K562 (cell line): ENCODE measurements around the gene CFL1. TPM values are rescaled to one million over a fixed set of nuclear protein-coding genes. Genes with fewer than 3 reads are reported as not detected.

Source experiments
- BDP1 ChIP-seq: IDR thresholded peaks from 3 replicates; pipeline ENCODE4 v1.6.1; 2011; ENCODE audit not compliant: insufficient read length, insufficient read depth
- GTF2E2 ChIP-seq: fragments of 200-800 bp; sonication (Bioruptor generic); IDR thresholded peaks from 2 replicates; pipeline ENCODE4 v1.6.1; 2016; ENCODE audit warnings: missing genetic modification characterization, missing compliant biosample characterization
- HMGN3 ChIP-seq: IDR thresholded peaks from 2 replicates; pipeline ENCODE4 v1.6.1; 2011; ENCODE audit warnings: borderline replicate concordance, low read depth, mild to moderate bottlenecking, mixed read lengths, low read length; ENCODE audit not compliant: insufficient read length; ENCODE audit errors: extremely low read depth
- NFATC3 ChIP-seq: fragments of 450-650 bp; IDR thresholded peaks from 2 replicates; pipeline ENCODE4 v1.6.1; 2017; ENCODE audit warnings: mild to moderate bottlenecking
- PCBP1 ChIP-seq: fragments of 200-400 bp; formaldehyde crosslinking; IDR thresholded peaks from 2 replicates; pipeline ENCODE4 v1.6.1; 2018; ENCODE audit warnings: mild to moderate bottlenecking, low read depth, low read length; ENCODE audit not compliant: poor library complexity, severe bottlenecking
- PHB ChIP-seq: fragments of 250-450 bp; sonication (Bioruptor Pico); IDR thresholded peaks from 2 replicates; pipeline ENCODE4 v1.5.0; 2021
- POLR2H ChIP-seq: IDR thresholded peaks from 2 replicates; pipeline ENCODE4 v1.6.1; 2016; ENCODE audit warnings: missing genetic modification characterization, low read depth, mild to moderate bottlenecking, control low read depth, missing compliant biosample characterization, moderate library complexity
- PYGO2 ChIP-seq: fragments of 450-650 bp; IDR thresholded peaks from 2 replicates; pipeline ENCODE4 v1.6.1; 2016; ENCODE audit warnings: mild to moderate bottlenecking, missing genetic modification characterization, moderate library complexity, missing compliant biosample characterization
- ZNF224 ChIP-seq: sonication (generic); formaldehyde crosslinking; IDR thresholded peaks from 2 replicates; pipeline ENCODE4 v1.8.0; 2022; ENCODE audit warnings: mild to moderate bottlenecking, missing genetic modification reagents
- ZNF3 ChIP-seq: fragments of 250-450 bp; sonication (Bioruptor Pico); IDR thresholded peaks from 2 replicates; pipeline ENCODE4 v1.5.0; 2021; ENCODE audit warnings: mild to moderate bottlenecking, moderate library complexity
- ZNF76 ChIP-seq: fragments of 250-450 bp; sonication (Bioruptor Pico); IDR thresholded peaks from 2 replicates; pipeline ENCODE4 v1.4.0; 2020; ENCODE audit warnings: mild to moderate bottlenecking, moderate library complexity, borderline replicate concordance
- polyA plus RNA-seq, 8 experiments: library from polyadenylated mRNA; depleted of rRNA in 4 of 8; stranded (reverse) in 5 of 8; unstranded in 3 of 8; fragments of >200 nt; fragmentation: Nextera tagmentation in 2 of 8; fragmentation: Illumina TruSeq in 1 of 8; extraction: Ambion mirVana in 2 of 8; extraction: Trizol in 1 of 8; gene quantifications; 2 replicates each; pipeline versions ENCODE4 v1.2.1 to v1.2.3, GENCODE V29; 2011 to 2014; ENCODE audit warnings: inconsistent platforms in 1 of 8, missing spikeins in 1 of 8
- total RNA-seq, 7 experiments: library from RNA; depleted of rRNA in 6 of 7; stranded (reverse); fragments of >200 nt in 6 of 7; fragmentation: Illumina TruSeq in 2 of 7; extraction: Trizol in 2 of 7; gene quantifications; 2 replicates each; pipeline versions ENCODE4 v1.2.1 to v1.2.3, GENCODE V29; 2011 to 2021; ENCODE audit warnings: low replicate concordance in 1 of 7
- TF ChIP-seq, protein P1 (sequence below): fragments of 450-650 bp; IDR thresholded peaks from 2 replicates; pipeline ENCODE4 v1.6.1; 2016; ENCODE audit warnings: low read depth
- TF ChIP-seq, protein P2 (sequence below): sonication (generic); formaldehyde crosslinking; IDR thresholded peaks from 2 replicates; pipeline ENCODE4 v1.8.0; 2022; ENCODE audit warnings: mild to moderate bottlenecking, missing genetic modification reagents
- TF ChIP-seq, protein P3 (sequence below): fragments of 450-650 bp; IDR thresholded peaks from 2 replicates; pipeline ENCODE4 v1.6.1; 2016; ENCODE audit warnings: missing biosample characterization, missing genetic modification characterization

CFL1 gene
- total and polyA plus RNA-seq, 9 of the 15 experiments (the other 6 are each of a cell fraction or from before 2014, with no cell fraction given): 105 to 1,101 (median 859) TPM

DNA sequence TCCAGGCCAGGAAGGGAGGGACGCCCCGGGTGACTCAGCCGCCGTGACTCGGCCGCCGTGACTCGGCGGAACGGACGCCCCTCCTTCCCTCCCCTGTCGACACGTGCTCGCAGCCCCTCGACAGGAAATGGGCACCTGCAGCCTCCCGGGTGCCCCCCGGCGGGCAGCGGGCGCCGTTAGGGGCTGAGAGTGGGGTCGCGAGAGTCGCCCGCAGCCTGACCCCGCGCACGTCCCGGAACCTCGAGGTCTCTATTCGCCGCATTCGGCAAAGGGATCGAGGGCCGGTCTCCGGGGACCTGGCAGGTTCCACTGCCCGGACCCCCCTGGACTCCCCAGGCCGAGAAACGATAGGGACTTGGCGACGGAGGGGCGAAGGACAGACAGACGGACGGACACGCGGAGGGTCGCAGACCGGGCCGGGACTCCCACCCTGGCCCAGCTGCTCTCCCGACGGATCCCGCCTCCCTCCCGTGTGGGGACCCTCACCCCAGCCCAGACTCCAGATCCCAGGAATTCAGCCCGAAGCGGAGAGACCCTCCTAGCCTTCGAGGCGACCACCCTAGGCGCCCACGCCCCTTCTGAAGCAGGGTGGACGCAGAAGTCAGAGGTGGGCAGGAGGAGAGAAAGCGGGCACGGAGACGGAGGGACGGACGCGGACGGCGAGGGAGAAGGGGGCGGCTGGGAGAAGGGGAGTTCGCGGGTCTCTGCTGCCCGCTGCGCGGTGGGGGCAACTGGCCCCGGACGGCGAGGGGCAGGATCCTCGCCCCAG lies 41.6 kb upstream of the CFL1 start (continued):
- TF ChIP-seq, protein P1, sequence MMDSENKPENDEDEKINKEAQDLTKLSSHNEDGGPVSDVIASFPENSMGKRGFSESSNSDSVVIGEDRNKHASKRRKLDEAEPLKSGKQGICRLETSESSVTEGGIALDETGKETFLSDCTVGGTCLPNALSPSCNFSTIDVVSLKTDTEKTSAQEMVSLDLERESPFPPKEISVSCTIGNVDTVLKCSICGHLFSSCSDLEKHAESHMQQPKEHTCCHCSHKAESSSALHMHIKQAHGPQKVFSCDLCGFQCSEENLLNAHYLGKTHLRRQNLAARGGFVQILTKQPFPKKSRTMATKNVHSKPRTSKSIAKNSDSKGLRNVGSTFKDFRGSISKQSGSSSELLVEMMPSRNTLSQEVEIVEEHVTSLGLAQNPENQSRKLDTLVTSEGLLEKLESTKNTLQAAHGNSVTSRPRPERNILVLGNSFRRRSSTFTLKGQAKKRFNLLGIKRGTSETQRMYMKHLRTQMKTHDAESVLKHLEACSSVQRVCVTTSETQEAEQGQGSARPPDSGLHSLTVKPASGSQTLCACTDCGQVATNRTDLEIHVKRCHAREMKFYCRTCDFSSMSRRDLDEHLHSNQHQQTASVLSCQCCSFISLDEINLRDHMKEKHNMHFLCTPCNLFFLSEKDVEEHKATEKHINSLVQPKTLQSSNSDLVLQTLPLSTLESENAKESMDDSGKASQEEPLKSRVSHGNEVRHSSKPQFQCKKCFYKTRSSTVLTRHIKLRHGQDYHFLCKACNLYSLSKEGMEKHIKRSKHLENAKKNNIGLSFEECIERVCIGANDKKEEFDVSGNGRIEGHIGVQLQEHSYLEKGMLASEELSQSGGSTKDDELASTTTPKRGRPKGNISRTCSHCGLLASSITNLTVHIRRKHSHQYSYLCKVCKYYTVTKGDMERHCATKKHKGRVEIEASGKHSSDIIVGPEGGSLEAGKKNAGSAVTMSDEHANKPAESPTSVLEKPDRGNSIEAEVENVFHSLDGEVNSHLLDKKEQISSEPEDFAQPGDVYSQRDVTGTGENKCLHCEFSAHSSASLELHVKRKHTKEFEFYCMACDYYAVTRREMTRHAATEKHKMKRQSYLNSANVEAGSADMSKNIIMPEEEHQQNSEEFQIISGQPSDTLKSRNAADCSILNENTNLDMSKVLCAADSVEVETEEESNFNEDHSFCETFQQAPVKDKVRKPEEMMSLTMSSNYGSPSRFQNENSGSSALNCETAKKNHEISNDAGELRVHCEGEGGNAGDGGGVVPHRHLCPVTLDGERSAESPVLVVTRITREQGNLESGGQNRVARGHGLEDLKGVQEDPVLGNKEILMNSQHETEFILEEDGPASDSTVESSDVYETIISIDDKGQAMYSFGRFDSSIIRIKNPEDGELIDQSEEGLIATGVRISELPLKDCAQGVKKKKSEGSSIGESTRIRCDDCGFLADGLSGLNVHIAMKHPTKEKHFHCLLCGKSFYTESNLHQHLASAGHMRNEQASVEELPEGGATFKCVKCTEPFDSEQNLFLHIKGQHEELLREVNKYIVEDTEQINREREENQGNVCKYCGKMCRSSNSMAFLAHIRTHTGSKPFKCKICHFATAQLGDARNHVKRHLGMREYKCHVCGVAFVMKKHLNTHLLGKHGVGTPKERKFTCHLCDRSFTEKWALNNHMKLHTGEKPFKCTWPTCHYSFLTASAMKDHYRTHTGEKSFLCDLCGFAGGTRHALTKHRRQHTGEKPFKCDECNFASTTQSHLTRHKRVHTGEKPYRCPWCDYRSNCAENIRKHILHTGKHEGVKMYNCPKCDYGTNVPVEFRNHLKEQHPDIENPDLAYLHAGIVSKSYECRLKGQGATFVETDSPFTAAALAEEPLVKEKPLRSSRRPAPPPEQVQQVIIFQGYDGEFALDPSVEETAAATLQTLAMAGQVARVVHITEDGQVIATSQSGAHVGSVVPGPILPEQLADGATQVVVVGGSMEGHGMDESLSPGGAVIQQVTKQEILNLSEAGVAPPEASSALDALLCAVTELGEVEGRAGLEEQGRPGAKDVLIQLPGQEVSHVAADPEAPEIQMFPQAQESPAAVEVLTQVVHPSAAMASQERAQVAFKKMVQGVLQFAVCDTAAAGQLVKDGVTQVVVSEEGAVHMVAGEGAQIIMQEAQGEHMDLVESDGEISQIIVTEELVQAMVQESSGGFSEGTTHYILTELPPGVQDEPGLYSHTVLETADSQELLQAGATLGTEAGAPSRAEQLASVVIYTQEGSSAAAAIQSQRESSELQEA: no peak
- TF ChIP-seq, protein P2, sequence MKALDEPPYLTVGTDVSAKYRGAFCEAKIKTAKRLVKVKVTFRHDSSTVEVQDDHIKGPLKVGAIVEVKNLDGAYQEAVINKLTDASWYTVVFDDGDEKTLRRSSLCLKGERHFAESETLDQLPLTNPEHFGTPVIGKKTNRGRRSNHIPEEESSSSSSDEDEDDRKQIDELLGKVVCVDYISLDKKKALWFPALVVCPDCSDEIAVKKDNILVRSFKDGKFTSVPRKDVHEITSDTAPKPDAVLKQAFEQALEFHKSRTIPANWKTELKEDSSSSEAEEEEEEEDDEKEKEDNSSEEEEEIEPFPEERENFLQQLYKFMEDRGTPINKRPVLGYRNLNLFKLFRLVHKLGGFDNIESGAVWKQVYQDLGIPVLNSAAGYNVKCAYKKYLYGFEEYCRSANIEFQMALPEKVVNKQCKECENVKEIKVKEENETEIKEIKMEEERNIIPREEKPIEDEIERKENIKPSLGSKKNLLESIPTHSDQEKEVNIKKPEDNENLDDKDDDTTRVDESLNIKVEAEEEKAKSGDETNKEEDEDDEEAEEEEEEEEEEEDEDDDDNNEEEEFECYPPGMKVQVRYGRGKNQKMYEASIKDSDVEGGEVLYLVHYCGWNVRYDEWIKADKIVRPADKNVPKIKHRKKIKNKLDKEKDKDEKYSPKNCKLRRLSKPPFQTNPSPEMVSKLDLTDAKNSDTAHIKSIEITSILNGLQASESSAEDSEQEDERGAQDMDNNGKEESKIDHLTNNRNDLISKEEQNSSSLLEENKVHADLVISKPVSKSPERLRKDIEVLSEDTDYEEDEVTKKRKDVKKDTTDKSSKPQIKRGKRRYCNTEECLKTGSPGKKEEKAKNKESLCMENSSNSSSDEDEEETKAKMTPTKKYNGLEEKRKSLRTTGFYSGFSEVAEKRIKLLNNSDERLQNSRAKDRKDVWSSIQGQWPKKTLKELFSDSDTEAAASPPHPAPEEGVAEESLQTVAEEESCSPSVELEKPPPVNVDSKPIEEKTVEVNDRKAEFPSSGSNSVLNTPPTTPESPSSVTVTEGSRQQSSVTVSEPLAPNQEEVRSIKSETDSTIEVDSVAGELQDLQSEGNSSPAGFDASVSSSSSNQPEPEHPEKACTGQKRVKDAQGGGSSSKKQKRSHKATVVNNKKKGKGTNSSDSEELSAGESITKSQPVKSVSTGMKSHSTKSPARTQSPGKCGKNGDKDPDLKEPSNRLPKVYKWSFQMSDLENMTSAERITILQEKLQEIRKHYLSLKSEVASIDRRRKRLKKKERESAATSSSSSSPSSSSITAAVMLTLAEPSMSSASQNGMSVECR: peak; percentile 88
- TF ChIP-seq PYGO2 (tag): no peak
- TF ChIP-seq GTF2E2: peak; percentile 15; the same call in 1 of the 2 replicates
- no peak for TF ChIP-seq ZNF3 (CRISPR knock-in tag)
- no peak for TF ChIP-seq POLR2H (tag)
- TF ChIP-seq, protein P3, sequence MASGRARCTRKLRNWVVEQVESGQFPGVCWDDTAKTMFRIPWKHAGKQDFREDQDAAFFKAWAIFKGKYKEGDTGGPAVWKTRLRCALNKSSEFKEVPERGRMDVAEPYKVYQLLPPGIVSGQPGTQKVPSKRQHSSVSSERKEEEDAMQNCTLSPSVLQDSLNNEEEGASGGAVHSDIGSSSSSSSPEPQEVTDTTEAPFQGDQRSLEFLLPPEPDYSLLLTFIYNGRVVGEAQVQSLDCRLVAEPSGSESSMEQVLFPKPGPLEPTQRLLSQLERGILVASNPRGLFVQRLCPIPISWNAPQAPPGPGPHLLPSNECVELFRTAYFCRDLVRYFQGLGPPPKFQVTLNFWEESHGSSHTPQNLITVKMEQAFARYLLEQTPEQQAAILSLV (tag): no peak
- TF ChIP-seq NFATC3: no peak
- TF ChIP-seq BDP1: no peak
- peak; percentile 9; the same call in 1 of the 2 replicates for TF ChIP-seq PHB
- TF ChIP-seq PCBP1: peak; percentile 99
- no peak for TF ChIP-seq ZNF224 (CRISPR knock-in tag)
- peak; percentile 95 for TF ChIP-seq HMGN3
- no peak for TF ChIP-seq ZNF76 (CRISPR knock-in tag)
